Right lobe of liver (tissue), 6 donors: ENCODE results near the gene BACH2. TPM values are rescaled to one million over a fixed set of nuclear protein-coding genes. Genes with fewer than 3 reads are reported as not detected.

ENCODE experiments used
- ATAC-seq, 4 donors: fragments of 200-7000 bp; cut with Tn5 transposase; one replicate each; pipeline ENCODE4 v1.9.1; 2020; ENCODE audit warnings: mild to moderate bottlenecking in 4 of 4, moderate library complexity in 4 of 4
- DNase-seq, 3 donors: peaks; one replicate each; pipeline ENCODE4 v3.0.0-alpha.2; 2020
- H3K27ac ChIP-seq, 3 donors: fragments of 200-600 bp; one replicate each; pipeline ENCODE4 v1.8.0; 2022
- H3K27me3 ChIP-seq, 2 donors: fragments of 200-600 bp; one replicate each; pipeline ENCODE4 v1.8.0; 2022
- H3K36me3 ChIP-seq, 4 donors: fragments of 200-600 bp; sonication (generic) in 1 of 4; one replicate each; pipeline versions ENCODE4 v1.5.1 to v1.8.0; 2017 to 2022; ENCODE audit warnings: control low read depth in 1 of 4
- H3K4me1 ChIP-seq, 4 donors: fragments of 200-600 bp; sonication (generic) in 1 of 4; one replicate each; pipeline versions ENCODE4 v1.5.1 to v1.8.0; 2017 to 2022; ENCODE audit warnings: control low read depth in 1 of 4
- H3K4me3 ChIP-seq, 3 donors: fragments of 200-600 bp; one replicate each; pipeline ENCODE4 v1.8.0; 2022
- H3K9me3 ChIP-seq, 4 donors: fragments of 200-600 bp; sonication (generic) in 1 of 4; one replicate each; pipeline versions ENCODE4 v1.5.1 to v1.8.0; 2017 to 2022; ENCODE audit warnings: control low read depth in 1 of 4
- CTCF ChIP-seq, 4 donors: fragments of 200-600 bp in 3 of 4; fragments of 450-650 bp in 1 of 4; IDR thresholded peaks; one replicate each; pipeline versions ENCODE4 v1.5.1 to v1.8.0; 2016 to 2022; ENCODE audit warnings: antibody characterized with exemption in 4 of 4, mild to moderate bottlenecking in 2 of 4
- POLR2A ChIP-seq: fragments of 450-650 bp; IDR thresholded peaks from one replicate; pipeline ENCODE4 v1.6.1; 2017; ENCODE audit warnings: antibody characterized with exemption, mild to moderate bottlenecking
- WGBS: methylation state at CpG from one replicate; pipeline ENCODE4 v1.1.6; 2018; ENCODE audit warnings: low coverage, low lambda C conversion rate; ENCODE audit not compliant: insufficient coverage; ENCODE audit errors: missing lambda C conversion rate; 5-methylcytosine and 5-hydroxymethylcytosine counted together
- intact Hi-C, 2 donors: fragments of 100-400 bp; cut with DNase I; formaldehyde crosslinking; loops; one replicate each; pipeline versions ENCODE4 v1.11.2 to v1.14.1; 2022
- total RNA-seq, 6 experiments: library from RNA; depleted of rRNA in 2 of 6; stranded (reverse); fragments of >200 nt in 2 of 6; fragmentation: NEBNext Ultra II Directional in 3 of 6; extraction: Animal tissue kit (Norgen Biotek cat#: 25700) in 3 of 6; gene quantifications; one replicate each; pipeline versions ENCODE4 v1.1.0 to v1.2.4, GENCODE V29; 2016 to 2023
- donor health status: DM: no; HTN: yes; CAD: no.
- donor health status: DM: no; HTN: no; CAD: no.
- donor health status: DM: no; HTN: no; CAD: no.
- donor health status: DM: no; HTN: yes; CAD: no.
- donor health status: DM: no; HTN: yes; CAD: no.

Gene BACH2
- total RNA-seq, 6 experiments from 2014 or later: 2.6 to 12.6 (median 3.1) TPM

DNA sequence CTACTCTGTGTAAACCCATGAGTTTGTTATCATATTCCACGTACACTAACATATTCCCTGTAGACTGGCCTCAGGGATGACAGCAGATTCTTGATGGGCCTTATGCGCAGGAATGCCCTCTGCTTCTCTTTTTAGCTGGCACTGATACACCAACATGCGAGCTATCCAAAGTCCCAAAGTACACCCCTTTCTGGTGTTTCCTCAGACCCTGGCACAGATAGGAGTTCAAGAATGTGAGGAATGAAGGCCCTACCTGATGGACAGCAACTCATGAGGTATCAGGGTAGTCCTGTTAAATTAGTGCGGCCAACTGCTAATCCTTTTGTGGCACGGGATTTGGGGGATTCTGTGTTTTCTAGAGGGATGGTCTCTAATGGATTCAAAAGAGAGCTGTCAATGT, 93.0 kb downstream of the BACH2 start:
- DNase-seq: peak in 1 of 3 donors; percentile 58
- intact Hi-C loops: no loop called here
- Histone ChIP-seq H3K9me3 (no peaks in the 10 kb centered on the region), H3K4me3 (no peak overlapping the region), H3K27me3 (no peaks in the 10 kb centered on the region), H3K27ac (peak overlapping the region in 1 of 3 donors; percentile 58), H3K4me1 (peaks cover 0 to 22% (median 3%) of the 10 kb centered on the region in 4 donors), H3K36me3 (no peaks in the 10 kb centered on the region)
- no peak for TF ChIP-seq CTCF (IDR thresholded peaks at IDR 0.05)
- WGBS: 20% methylated on average over 5 of the region's 5 CpGs
- ATAC-seq: peak; percentile 88 to 95 (median 90)

DNA sequence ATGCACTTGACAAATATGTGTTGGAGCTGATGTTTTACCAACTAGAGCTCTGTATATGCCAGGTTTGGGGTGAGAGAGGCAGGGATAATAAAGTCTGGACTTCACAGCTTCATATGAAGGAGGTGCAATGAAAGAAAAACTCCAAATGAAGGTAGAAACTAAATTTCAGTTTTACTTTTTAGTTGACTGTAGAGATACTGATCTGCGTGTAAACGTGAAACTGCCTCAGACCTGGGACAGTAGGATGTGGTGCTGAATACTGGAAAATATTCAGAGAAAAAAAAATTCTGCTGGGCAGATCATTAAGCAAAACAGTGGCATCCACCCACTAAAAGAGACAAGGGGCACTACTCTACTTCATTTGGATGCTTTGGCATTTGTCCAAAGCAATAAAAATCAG, 94.5 kb downstream of the BACH2 start:
- Histone ChIP-seq H3K4me3 (no peak overlapping the region), H3K27me3 (no peaks in the 10 kb centered on the region), H3K9me3 (no peaks in the 10 kb centered on the region), H3K27ac (no peak overlapping the region), H3K4me1 (peaks cover 0 to 34% (median 3%) of the 10 kb centered on the region in 4 donors), H3K36me3 (no peaks in the 10 kb centered on the region)
- no peak for ATAC-seq
- intact Hi-C loops: no loop called here
- DNase-seq: no peak
- TF ChIP-seq CTCF (IDR thresholded peaks at IDR 0.05) (no peak), POLR2A (no peak)
- 34% methylated on average over 2 of the region's 2 CpGs for WGBS

DNA sequence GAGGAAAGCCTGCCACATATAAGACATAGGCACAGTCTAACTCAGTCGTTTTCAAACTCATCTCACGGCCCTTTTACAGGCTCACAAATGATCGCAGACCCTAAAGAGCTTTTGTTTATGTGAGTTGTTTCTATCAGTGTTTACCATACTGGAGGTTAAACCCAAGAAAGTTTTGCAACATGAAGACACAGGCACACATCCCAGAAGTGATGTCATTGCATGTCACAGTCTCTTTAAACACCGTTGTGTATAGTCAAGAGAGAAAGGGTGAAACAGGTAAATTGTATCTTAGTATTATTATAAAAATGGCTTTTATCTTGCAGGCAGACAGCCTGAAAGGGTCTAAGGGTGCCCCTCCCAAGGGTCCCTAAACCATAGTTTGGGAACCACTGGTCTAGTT, 96.7 kb downstream of the BACH2 start:
- peak; percentile 64 to 84 (median 71) for ATAC-seq
- 47% methylated on average over 4 of the region's 4 CpGs for WGBS

DNA sequence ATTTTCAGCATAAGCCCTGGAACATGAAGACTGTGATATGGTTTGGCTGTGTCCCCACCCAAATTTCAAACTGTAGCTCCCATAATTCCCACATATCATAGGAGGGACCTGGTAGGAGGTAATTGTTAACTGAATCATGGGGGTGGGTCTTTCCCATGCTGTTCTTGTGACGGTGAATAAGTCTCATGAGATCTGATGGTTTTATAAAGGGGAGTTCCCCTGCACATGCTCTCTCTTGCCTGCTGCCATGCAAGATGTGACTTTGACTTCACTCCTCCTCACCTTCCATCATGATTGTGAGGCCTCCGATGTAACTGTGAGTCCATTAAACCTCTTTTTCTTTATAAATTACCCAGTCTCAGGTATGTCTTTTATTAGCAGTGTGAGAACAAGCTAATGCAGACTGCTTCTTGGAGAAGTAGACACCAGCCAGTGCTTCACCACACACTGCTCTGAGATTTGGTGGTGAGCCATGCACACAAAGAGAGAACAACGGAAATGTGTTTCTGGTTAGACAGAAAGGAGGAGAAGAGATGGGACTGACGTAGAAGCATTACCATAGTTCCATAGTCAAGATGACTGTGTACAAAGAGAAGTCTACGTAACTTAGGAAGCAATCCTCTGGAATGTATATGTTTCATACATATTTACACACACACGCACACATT, 97.8 kb downstream of the BACH2 start:
- no peaks in the 10 kb centered on the region for H3K27me3 ChIP-seq
- 98% methylated on average over 5 of the region's 6 CpGs for WGBS
- no peak overlapping the region for H3K4me3 ChIP-seq
- H3K4me1 ChIP-seq: peaks cover 0 to 28% (median 3%) of the 10 kb centered on the region in 4 donors
- H3K9me3 ChIP-seq: no peaks in the 10 kb centered on the region
- intact Hi-C loops: no loop called here
- H3K27ac ChIP-seq: peak overlapping the region in 1 of 3 donors; percentile 85
- no peaks in the 10 kb centered on the region for H3K36me3 ChIP-seq
- ATAC-seq (no peak), DNase-seq (no peak)
- no peak for TF ChIP-seq CTCF (IDR thresholded peaks at IDR 0.05)
- TF ChIP-seq POLR2A: no peak

More for the DNA sequence above, 96.7 kb downstream of the BACH2 start:
- Histone ChIP-seq H3K4me3 (no peak overlapping the region), H3K9me3 (no peaks in the 10 kb centered on the region), H3K36me3 (no peaks in the 10 kb centered on the region), H3K4me1 (peaks cover 0 to 34% (median 3%) of the 10 kb centered on the region in 4 donors), H3K27me3 (no peaks in the 10 kb centered on the region), H3K27ac (peak overlapping the region in 1 of 3 donors; percentile 85)
- no peak for DNase-seq
- intact Hi-C loops: no loop called here
- TF ChIP-seq POLR2A (no peak), CTCF (IDR thresholded peaks at IDR 0.05) (no peak)
